Measurements from ENCODE around the gene MRNIP.

Gene MRNIP

DNA sequence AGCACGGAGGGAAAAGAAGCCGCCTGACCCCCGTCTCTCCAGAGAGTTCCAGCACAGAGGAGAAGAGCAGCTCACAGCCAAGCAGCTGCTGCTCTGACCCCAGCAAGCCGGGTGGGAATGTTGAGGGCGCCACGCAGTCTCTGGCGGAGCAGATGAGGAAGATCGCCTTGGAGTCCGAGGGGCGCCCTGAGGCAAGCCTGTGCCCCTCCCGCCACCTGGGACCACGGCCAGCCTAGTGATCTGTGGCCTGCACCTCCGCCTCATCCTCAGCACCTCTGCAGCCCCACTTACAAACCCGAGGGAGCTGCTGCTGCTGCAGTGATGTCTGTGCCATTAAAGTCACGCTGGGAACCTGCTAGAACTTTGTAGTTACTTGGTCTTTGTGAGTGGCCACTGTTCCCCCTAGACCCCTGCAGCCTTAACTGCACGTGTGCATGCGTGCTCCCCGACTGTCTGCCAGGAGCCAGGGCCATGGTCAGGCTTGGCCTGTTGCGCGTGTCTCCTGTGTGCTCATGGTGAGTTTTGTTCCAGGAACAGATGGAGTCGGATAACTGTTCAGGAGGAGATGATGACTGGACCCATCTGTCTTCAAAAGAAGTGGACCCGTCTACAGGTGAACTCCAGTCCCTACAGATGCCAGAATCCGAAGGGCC lies 25.4 kb downstream of the MRNIP start:
- no peaks in the 10 kb centered on the region; the same call in 1 of the 2 replicates for H3K36me3 ChIP-seq (ENCODE audit: low read length)
- TF ChIP-seq EZH2phosphoT487 (conservative IDR thresholded peaks at IDR 0.05; ENCODE audit: low read length) = no peak
- no peak for TF ChIP-seq CTCF (IDR thresholded peaks at IDR 0.05; ENCODE audit: insufficient read depth, low read length, poor library complexity, severe bottlenecking)

DNA sequence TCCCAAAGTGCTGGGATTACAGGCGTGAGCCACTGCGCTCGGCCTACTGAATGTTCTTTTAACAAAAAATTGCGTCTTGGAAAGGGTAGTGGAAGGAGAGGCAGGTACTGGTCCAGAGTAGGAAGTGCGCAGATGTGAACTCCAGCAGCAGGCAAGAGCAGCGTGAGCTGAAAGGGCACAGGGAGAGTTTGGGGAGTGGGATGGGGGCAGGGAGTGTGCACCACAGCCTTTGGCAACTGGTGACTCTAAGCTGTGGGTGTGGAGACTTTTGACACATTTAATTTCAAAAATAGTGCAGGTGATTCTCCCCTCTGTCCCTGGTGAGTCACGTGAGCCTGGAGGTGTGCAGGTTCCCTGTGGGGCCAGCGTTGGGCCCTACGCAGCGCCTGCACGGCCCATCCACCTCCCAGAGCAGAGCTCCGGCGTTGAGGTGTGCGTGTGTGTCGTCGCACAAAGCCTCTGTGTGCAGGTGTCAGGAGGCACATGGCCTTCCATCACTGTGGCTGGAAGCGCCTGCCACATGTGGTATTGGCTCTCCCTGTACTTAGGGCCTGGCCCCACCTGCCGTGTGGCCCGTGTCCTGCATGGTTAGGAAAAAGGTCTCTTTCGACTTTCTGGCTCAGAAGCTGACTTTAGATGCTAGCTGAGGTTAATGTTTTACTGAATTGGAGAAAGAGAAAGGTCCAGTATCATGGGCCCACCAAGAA lies 26.4 kb downstream of the MRNIP start:
- no peaks in the 10 kb centered on the region for H3K9me2 ChIP-seq (replicated peaks; ENCODE audit: insufficient read depth, low read length)
- no peaks in the 10 kb centered on the region for H3K27me3 ChIP-seq (ENCODE audit: low read length)
- H3K79me2 ChIP-seq (ENCODE audit: insufficient read depth, low read length) = no peaks in the 10 kb centered on the region
- no peak overlapping the region for H3K9ac ChIP-seq (ENCODE audit: low read length)
- no peaks in the 10 kb centered on the region; the same call in 1 of the 2 replicates for H3K36me3 ChIP-seq (ENCODE audit: low read length)
- no peak for TF ChIP-seq CTCF (IDR thresholded peaks at IDR 0.05; ENCODE audit: insufficient read depth, low read length, poor library complexity, severe bottlenecking)
- TF ChIP-seq EZH2phosphoT487 (conservative IDR thresholded peaks at IDR 0.05; ENCODE audit: low read length) = no peak
- no peaks in the 10 kb centered on the region for H4K20me1 ChIP-seq (ENCODE audit: low read depth, low read length)
- no peaks in the 10 kb centered on the region for H3K9me3 ChIP-seq (ENCODE audit: insufficient read depth, low read length)
- no peak overlapping the region for H2AFZ ChIP-seq (ENCODE audit: low read depth, low read length, severe bottlenecking)
- no peak overlapping the region for H3K4me2 ChIP-seq (ENCODE audit: low read depth, low read length, poor library complexity, severe bottlenecking)
- no peak overlapping the region for H3K27ac ChIP-seq (ENCODE audit: low read depth, low read length)
- H3F3A ChIP-seq (ENCODE audit: insufficient read depth) = no peaks in the 10 kb centered on the region
- no peak overlapping the region for H3K4me3 ChIP-seq (ENCODE audit: insufficient read depth, low read length, poor library complexity, severe bottlenecking)

More for the DNA sequence above, 25.4 kb downstream of the MRNIP start:
- Histone ChIP-seq H4K20me1 (ENCODE audit: low read depth, low read length) (no peaks in the 10 kb centered on the region), H2AFZ (ENCODE audit: low read depth, low read length, severe bottlenecking) (no peak overlapping the region), H3F3A (ENCODE audit: insufficient read depth) (no peaks in the 10 kb centered on the region), H3K9me3 (ENCODE audit: insufficient read depth, low read length) (no peaks in the 10 kb centered on the region), H3K9ac (ENCODE audit: low read length) (no peak overlapping the region), H3K4me2 (ENCODE audit: low read depth, low read length, poor library complexity, severe bottlenecking) (no peak overlapping the region), H3K4me3 (ENCODE audit: insufficient read depth, low read length, poor library complexity, severe bottlenecking) (no peak overlapping the region), H3K9me2 (replicated peaks; ENCODE audit: insufficient read depth, low read length) (no peaks in the 10 kb centered on the region), H3K79me2 (ENCODE audit: insufficient read depth, low read length) (no peaks in the 10 kb centered on the region), H3K27ac (ENCODE audit: low read depth, low read length) (no peak overlapping the region), H3K27me3 (ENCODE audit: low read length) (no peaks in the 10 kb centered on the region)

- Histone ChIP-seq H3K27me3 (ENCODE audit: low read length) (no peaks in the 10 kb centered on the region), H3K79me2 (ENCODE audit: insufficient read depth, low read length) (no peaks in the 10 kb centered on the region), H3K9me3 (ENCODE audit: insufficient read depth, low read length) (no peaks in the 10 kb centered on the region), H3F3A (ENCODE audit: insufficient read depth) (no peaks in the 10 kb centered on the region), H3K36me3 (ENCODE audit: low read length) (no peaks in the 10 kb centered on the region; the same call in 1 of the 2 replicates), H2AFZ (ENCODE audit: low read depth, low read length, severe bottlenecking) (no peak overlapping the region), H3K4me2 (ENCODE audit: low read depth, low read length, poor library complexity, severe bottlenecking) (no peak overlapping the region), H3K9me2 (replicated peaks; ENCODE audit: insufficient read depth, low read length) (no peaks in the 10 kb centered on the region), H3K4me3 (ENCODE audit: insufficient read depth, low read length, poor library complexity, severe bottlenecking) (no peak overlapping the region), H4K20me1 (ENCODE audit: low read depth, low read length) (no peaks in the 10 kb centered on the region), H3K9ac (ENCODE audit: low read length) (no peak overlapping the region), H3K27ac (ENCODE audit: low read depth, low read length) (no peak overlapping the region)
- TF ChIP-seq CTCF (IDR thresholded peaks at IDR 0.05; ENCODE audit: insufficient read depth, low read length, poor library complexity, severe bottlenecking) = no peak
- no peak for TF ChIP-seq EZH2phosphoT487 (conservative IDR thresholded peaks at IDR 0.05; ENCODE audit: low read length)
Measured at GRCh38 chr5:179830818-179831468, 27.7 kb downstream of the MRNIP start.

All from SU-DHL-6 (cell line).